SU-DHL-6 (cell line): ENCODE data around the gene TSPAN18.

Experiments used
- H2AFZ ChIP-seq: fragments of 200-600 bp; sonication (generic); 2 replicates; pipeline ENCODE4 v1.6.1; 2014; ENCODE audit warnings: low read depth, mild to moderate bottlenecking, moderate library complexity, mixed read lengths, antibody characterized with exemption, low read length; ENCODE audit not compliant: severe bottlenecking
- H3F3A ChIP-seq: fragments of 200-600 bp; shearing (Covaris generic); 2 replicates; pipeline ENCODE4 v1.6.0; 2016; ENCODE audit warnings: antibody characterized with exemption, mild to moderate bottlenecking; ENCODE audit not compliant: insufficient read depth
- H3K27ac ChIP-seq: fragments of 200-600 bp; sonication (generic); 2 replicates; pipeline ENCODE4 v1.5.1; 2016; ENCODE audit warnings: low read depth, mild to moderate bottlenecking, low read length, moderate library complexity, mixed read lengths
- H3K27me3 ChIP-seq: fragments of 200-600 bp; sonication (generic), shearing (Covaris generic); 2 replicates; pipeline ENCODE4 v1.6.0; 2014; ENCODE audit warnings: mild to moderate bottlenecking, low read length
- H3K36me3 ChIP-seq: fragments of 200-600 bp; sonication (generic); 2 replicates; pipeline ENCODE4 v1.6.1; 2014; ENCODE audit warnings: mild to moderate bottlenecking, low read length, mixed read lengths
- H3K4me2 ChIP-seq: fragments of 300-600, 200-600 bp; shearing (Covaris generic), sonication (generic); 2 replicates; pipeline ENCODE4 v1.6.0; 2014; ENCODE audit warnings: low read length, low read depth, mild to moderate bottlenecking; ENCODE audit not compliant: poor library complexity, severe bottlenecking
- H3K4me3 ChIP-seq: fragments of 200-600 bp; sonication (generic); 2 replicates; pipeline ENCODE4 v1.5.1; 2014; ENCODE audit warnings: antibody characterized with exemption, low read length, mild to moderate bottlenecking, mixed read lengths; ENCODE audit not compliant: insufficient read depth, poor library complexity, severe bottlenecking
- H3K79me2 ChIP-seq: fragments of 200-600 bp; sonication (generic); 2 replicates; pipeline ENCODE4 v1.6.1; 2014; ENCODE audit warnings: mild to moderate bottlenecking, low read length, moderate library complexity; ENCODE audit not compliant: insufficient read depth
- H3K9ac ChIP-seq: fragments of 200-600 bp; sonication (generic); 2 replicates; pipeline ENCODE4 v1.7.0; 2014; ENCODE audit warnings: mild to moderate bottlenecking, low read length
- H3K9me2 ChIP-seq: fragments of 200-600 bp; sonication (generic); replicated peaks from 2 replicates; pipeline ENCODE4 v1.6.1; 2014; ENCODE audit warnings: low read length; ENCODE audit not compliant: insufficient read depth
- H3K9me3 ChIP-seq: fragments of 200-600 bp; sonication (generic); 2 replicates; pipeline ENCODE4 v1.6.1; 2014; ENCODE audit warnings: low read length, mixed read lengths; ENCODE audit not compliant: insufficient read depth
- H4K20me1 ChIP-seq: fragments of 200-600 bp; sonication (generic); 2 replicates; pipeline ENCODE4 v1.6.1; 2014; ENCODE audit warnings: low read depth, mild to moderate bottlenecking, antibody characterized with exemption, low read length, moderate library complexity, mixed read lengths
- CTCF ChIP-seq: fragments of 200-600 bp; sonication (generic); IDR thresholded peaks from one replicate; pipeline ENCODE4 v1.5.1; 2017; ENCODE audit warnings: antibody characterized with exemption, mild to moderate bottlenecking, low read length, moderate library complexity; ENCODE audit not compliant: insufficient read depth, poor library complexity, severe bottlenecking
- EZH2phosphoT487 ChIP-seq: fragments of 200-600 bp; sonication (generic), shearing (Covaris generic); conservative IDR thresholded peaks from 2 replicates; pipeline ENCODE4 v1.6.1; 2018; ENCODE audit warnings: mild to moderate bottlenecking, antibody characterized with exemption, low read length, moderate library complexity, mixed read lengths

Gene TSPAN18

GRCh38 chr11:44938066-44938691, 211.4 kb downstream of the TSPAN18 start:
- Histone ChIP-seq H2AFZ (no peak overlapping the region), H3K9me3 (no peaks in the 10 kb centered on the region), H3K79me2 (no peaks in the 10 kb centered on the region), H3K9me2 (no peaks in the 10 kb centered on the region), H3K36me3 (no peaks in the 10 kb centered on the region), H3K27ac (no peak overlapping the region), H3K4me2 (no peak overlapping the region), H3K9ac (no peak overlapping the region), H3K27me3 (no peaks in the 10 kb centered on the region), H3F3A (no peaks in the 10 kb centered on the region), H4K20me1 (no peaks in the 10 kb centered on the region), H3K4me3 (no peak overlapping the region)
- TF ChIP-seq CTCF, result no peak
- TF ChIP-seq EZH2phosphoT487, result no peak

- Histone ChIP-seq H3K9ac (no peak overlapping the region), H2AFZ (no peak overlapping the region), H3K36me3 (no peaks in the 10 kb centered on the region), H3K27me3 (no peaks in the 10 kb centered on the region), H3K27ac (no peak overlapping the region), H4K20me1 (no peaks in the 10 kb centered on the region), H3K4me2 (no peak overlapping the region), H3F3A (no peaks in the 10 kb centered on the region), H3K9me2 (no peaks in the 10 kb centered on the region), H3K9me3 (no peaks in the 10 kb centered on the region), H3K4me3 (no peak overlapping the region), H3K79me2 (no peaks in the 10 kb centered on the region)
- no peak for TF ChIP-seq EZH2phosphoT487
- TF ChIP-seq CTCF, result no peak
Measured at GRCh38 chr11:44939673-44940395, 213.1 kb downstream of the TSPAN18 start.

- H3K36me3 ChIP-seq, result no peaks in the 10 kb centered on the region
- TF ChIP-seq CTCF (no peak), EZH2phosphoT487 (no peak)
- no peaks in the 10 kb centered on the region for H3K9me2 ChIP-seq
- H3K4me2 ChIP-seq, result no peak overlapping the region
- no peaks in the 10 kb centered on the region for H4K20me1 ChIP-seq
- H3K4me3 ChIP-seq, result no peak overlapping the region
- H3F3A ChIP-seq, result no peaks in the 10 kb centered on the region
- no peak overlapping the region for H3K27ac ChIP-seq
- H3K9ac ChIP-seq, result no peak overlapping the region
- H3K9me3 ChIP-seq, result no peaks in the 10 kb centered on the region
- H2AFZ ChIP-seq, result no peak overlapping the region
- H3K27me3 ChIP-seq, result no peaks in the 10 kb centered on the region
- H3K79me2 ChIP-seq, result no peaks in the 10 kb centered on the region
Measured at GRCh38 chr11:44940404-44940803, 213.6 kb downstream of the TSPAN18 start.
